ENCODE data around the gene CSNK1D. TPM values are rescaled to one million over a fixed set of nuclear protein-coding genes. Genes with fewer than 3 reads are reported as not detected.

The CSNK1D gene
- total and polyA plus RNA-seq, 10 of the 15 experiments (the other 5 are each of a cell fraction or from before 2014, with no cell fraction given) = 5.7 to 105 (median 58.1) TPM

DNA sequence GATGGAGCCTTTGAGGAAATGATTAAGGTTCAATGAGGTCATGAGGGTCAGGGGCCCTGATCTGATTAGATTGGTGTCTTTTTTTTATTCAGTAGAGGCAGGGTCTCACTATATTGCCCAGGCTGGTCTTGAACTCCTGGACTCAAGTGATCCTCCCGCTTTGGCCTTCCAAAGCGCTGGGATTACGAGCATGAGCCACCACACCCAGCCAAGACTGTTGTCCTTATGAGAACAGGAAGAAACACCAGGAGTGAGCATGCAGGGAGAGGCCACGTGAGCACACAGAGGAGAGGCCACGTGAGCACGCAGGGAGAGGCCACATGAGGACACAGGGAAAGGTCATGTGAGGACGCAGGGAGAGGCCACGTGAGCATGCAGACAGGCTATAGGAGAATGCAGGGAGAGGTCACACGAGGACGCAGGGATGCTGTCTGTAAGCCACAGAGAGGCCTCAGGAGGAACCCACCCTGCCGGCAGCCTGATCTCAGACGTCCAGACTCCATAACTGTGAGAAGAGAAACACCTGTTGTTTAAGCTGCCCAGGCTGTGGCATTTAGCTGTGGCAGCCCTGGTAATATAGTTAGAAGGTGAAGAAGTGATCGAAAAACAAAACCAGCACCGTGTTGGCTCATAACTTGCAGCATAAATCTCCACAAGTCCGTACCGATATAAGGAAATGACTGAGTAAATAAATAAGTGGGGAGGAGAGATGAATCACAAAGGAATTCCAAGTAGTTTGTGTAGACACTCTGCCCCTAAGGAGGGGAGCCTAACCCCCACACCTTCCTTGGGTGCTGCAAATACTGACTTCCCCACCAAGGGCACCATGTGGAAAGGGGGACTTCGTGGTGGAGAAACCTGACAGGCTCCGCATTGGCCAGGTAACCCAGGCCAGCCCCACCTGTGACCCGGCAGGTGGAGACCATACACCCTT lies 14.6 kb upstream of the CSNK1D start:
- Histone ChIP-seq H3K9ac (ENCODE audit: control insufficient read depth, insufficient read depth, low read length) (no peak overlapping the region), H3K79me2 (ENCODE audit: control insufficient read depth, insufficient read depth, low read length) (peaks cover 4% of the 10 kb centered on the region), H3K4me2 (ENCODE audit: control insufficient read depth, insufficient read depth) (no peak overlapping the region), H3K4me3 (no peak overlapping the region), H3K27ac (ENCODE audit: control insufficient read depth, insufficient read depth) (no peak overlapping the region), H3K9me3 (replicated peaks; ENCODE audit: control insufficient read depth, insufficient read depth, low read length) (no peaks in the 10 kb centered on the region), H3K36me3 (ENCODE audit: control insufficient read depth in 2 of 2, insufficient read depth in 2 of 2, low read length in 1 of 2) (no peaks in the 10 kb centered on the region), H4K20me1 (ENCODE audit: control insufficient read depth, insufficient read depth) (no peaks in the 10 kb centered on the region), H3K27me3 (replicated peaks in 1 of 2; ENCODE audit: control insufficient read depth in 2 of 2, insufficient read depth in 2 of 2, low read length in 1 of 2) (no peaks in the 10 kb centered on the region), H2AFZ (ENCODE audit: control insufficient read depth, low read depth, low read length) (no peak overlapping the region), H3K4me1 (ENCODE audit: control insufficient read depth, insufficient read depth, low read length) (no peaks in the 10 kb centered on the region)
- TF ChIP-seq PAX8 (IDR thresholded peaks at IDR 0.05) = no peak
- TF ChIP-seq MTA3 (IDR thresholded peaks at IDR 0.05; ENCODE audit: borderline replicate concordance, low read length) = no peak
- TF ChIP-seq, protein P1, sequence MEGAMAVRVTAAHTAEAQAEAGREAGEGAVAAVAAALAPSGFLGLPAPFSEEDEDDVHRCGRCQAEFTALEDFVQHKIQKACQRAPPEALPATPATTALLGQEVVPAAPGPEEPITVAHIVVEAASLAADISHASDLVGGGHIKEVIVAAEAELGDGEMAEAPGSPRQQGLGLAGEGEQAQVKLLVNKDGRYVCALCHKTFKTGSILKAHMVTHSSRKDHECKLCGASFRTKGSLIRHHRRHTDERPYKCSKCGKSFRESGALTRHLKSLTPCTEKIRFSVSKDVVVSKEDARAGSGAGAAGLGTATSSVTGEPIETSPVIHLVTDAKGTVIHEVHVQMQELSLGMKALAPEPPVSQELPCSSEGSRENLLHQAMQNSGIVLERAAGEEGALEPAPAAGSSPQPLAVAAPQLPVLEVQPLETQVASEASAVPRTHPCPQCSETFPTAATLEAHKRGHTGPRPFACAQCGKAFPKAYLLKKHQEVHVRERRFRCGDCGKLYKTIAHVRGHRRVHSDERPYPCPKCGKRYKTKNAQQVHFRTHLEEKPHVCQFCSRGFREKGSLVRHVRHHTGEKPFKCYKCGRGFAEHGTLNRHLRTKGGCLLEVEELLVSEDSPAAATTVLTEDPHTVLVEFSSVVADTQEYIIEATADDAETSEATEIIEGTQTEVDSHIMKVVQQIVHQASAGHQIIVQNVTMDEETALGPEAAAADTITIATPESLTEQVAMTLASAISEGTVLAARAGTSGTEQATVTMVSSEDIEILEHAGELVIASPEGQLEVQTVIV (IDR thresholded peaks at IDR 0.05; ENCODE audit: borderline replicate concordance, partially characterized antibody) = no peak
- TF ChIP-seq NKRF (conservative IDR thresholded peaks at IDR 0.05) = no peak
- no peak for TF ChIP-seq GABPA (IDR thresholded peaks at IDR 0.05; ENCODE audit: low read depth)
- TF ChIP-seq BCLAF1 (IDR thresholded peaks at IDR 0.05) = no peak
- no TSS peak for BruUV-seq (replicated peaks)
- in situ Hi-C loops (cut with MboI) = no loop called here
- POLR2A ChIA-PET = interaction anchor here (0.8 kb wide), 1 partner anchor 11 kb away, joined by 3 read pairs; no protein-coding TSS in a partner anchor
- ATAC-seq (no peak), DNase-seq (ENCODE audit: low read depth, low spot score) (no peak), FAIRE-seq (no peak)
- intact Hi-C loops (cut with micrococcal nuclease; ENCODE audit: unreplicated experiment) = no loop called here
- SMC1A ChIA-PET (ENCODE audit: uncharacterized antibody, unreplicated experiment) = no interaction called here
- CTCF ChIA-PET = interaction anchor here (1.0 to 1.2 kb wide), 2 partner anchors 9 to 13 kb away, joined by 3 to 4 read pairs; no protein-coding TSS in a partner anchor
- 58% methylated on average over 19 of the region's 19 CpGs for WGBS (ENCODE audit: insufficient coverage, insufficient replicate concordance, low lambda C conversion rate, missing lambda C conversion rate)
- RAD21 ChIA-PET (ENCODE audit: unreplicated experiment) = interaction anchor here (1.0 to 1.1 kb wide), 2 partner anchors 9 to 10 kb away, joined by 3 read pairs; no protein-coding TSS in a partner anchor

All from GM12878 (cell line).